NCI-H1092 (cell line): ENCODE data around the gene MT1F.
A peak's percentile ranks its signal among the peaks of the same experiment; 100 is the strongest.
"Not testable (repeated sequence)": the region's sequence is repeated elsewhere in the genome, so short reads cannot be mapped to it uniquely, and the experiment has no call there.

ENCODE experiments used
- DNase-seq: peaks from one replicate; lab custom pipeline; 2025; lab: John Stamatoyannopoulos, UW

Gene MT1F

DNA sequence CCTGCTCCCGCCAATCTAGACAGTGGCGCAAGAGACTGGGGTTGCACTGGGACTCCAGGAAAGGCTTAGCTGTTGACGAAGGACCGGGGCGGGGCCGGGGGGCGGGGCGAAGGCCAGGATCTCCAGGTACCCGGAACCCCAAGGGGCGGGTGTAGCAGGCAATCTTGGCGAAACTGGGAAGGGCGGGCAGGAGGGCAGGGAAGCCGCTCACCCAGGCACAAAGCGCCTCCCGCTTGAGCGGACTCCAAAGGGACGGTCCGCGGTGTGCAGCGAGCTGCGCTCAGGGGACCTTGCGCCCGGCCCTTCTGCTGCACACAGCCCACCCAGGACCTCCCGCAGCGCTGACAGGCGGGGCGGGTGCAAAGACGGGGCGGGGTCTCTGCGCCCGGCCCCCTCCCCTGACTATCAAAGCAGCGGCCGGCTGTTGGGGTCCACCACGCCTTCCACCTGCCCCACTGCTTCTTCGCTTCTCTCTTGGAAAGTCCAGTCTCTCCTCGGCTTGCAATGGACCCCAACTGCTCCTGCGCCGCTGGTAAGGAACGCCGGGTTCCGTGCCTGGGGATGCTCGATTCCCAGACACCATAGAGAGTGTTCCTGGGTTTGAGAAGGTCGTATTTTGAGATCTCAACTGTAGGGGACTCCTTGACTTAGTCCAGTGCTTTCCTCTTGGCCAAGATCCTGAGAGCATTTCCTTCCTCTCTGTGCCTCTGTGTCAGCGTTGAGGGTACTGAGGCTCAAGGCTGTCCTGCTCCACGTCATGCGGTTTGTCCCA, at the start of gene MT1F:
Gene MT1F (plus strand): TSS at position 405 of the 772 bp plus-strand sequence. CDS start 100 bp downstream, at position 505.
- no peak for DNase-seq

- peak; percentile 8 for DNase-seq
These were observed 49.5 kb upstream of the MT1F start, which contains the start of gene MT2A for GRCh38 chr16:56608043-56608875. Gene MT2A (plus strand): TSS chr16:56608584. CDS start chr16:56608656, 72 bp downstream.

- DNase-seq = no peak
These were observed 48.8 kb upstream of the MT1F start for GRCh38 chr16:56608876-56609462.

DNA sequence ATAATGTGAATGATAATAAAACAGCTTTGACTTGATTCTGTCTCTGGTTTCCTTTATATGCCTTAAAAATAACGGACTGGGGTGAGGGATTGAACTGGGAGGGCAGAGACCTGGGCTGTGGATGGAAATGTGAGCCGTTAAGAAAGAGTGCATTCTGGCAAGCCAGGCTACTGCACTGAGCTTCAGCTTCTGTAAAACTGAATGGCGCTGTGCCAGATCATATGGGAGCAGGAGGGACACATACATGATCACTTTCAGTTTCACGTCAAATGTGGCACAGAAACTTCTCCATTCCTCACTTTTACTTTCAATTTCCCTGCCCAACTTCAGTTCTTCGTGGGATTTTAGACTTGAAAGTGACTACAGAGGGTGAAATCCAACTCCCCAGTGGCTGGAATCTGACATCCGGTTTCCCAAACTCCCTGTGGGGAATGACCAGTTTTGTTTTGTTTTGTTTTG, 48.3 kb upstream of the MT1F start:
- peak; percentile 34 for DNase-seq

DNA sequence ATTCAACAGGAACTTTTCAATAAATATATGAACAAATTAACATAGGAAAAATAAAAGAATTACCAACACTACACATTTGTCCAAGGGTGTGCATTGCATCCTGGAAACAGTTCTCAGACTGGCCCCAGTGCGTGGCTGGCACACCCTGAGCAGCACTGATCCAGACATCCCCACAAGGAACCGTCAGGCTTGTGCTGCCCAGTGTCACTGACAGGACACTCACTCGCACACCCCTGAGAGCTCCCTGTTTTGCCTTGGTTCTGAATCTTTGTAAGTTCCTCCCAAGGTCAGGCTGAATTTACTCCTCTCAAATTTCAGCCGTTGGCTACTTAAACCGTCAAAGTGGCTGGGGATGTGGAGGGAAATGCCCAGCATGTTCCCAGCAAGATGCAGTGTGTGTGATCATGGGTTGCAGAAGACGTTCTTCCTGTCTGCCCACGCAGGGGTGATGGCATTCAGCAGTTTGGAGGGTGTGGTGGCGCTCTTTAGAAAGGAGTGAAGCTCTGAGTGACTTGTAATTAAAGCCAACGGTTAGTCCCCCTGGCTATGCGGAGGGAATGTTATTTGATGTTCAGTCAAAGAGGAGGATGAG, 47.6 kb upstream of the MT1F start:
- DNase-seq = no peak

DNA sequence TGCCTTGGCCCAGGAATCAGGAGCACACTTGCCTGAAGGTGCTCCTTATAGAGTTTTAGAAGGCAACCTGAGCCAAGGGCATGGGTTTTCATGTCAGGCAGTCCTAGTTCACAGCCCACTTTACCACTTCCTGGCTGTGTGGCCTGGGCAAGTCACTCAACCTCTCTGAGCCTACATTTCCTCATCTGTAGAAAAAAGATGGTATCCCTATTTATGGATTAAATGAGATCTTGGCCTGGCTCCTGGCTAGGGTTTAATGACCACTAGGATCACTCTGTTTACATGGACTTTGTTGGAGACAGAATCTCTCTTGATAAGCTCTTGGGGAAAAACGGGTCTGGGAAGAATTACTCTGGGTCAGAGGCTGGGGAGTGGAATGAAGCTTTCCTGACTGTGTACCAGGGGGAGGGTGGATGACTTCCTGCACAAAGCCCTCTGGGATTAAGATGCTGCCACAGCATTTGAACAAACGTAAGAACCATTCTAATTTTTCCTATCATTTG, 47.1 kb upstream of the MT1F start:
- DNase-seq = no peak

GRCh38 chr16:56611281-56611833, 46.4 kb upstream of the MT1F start:
- no peak for DNase-seq

GRCh38 chr16:56613706-56614105, 44.1 kb upstream of the MT1F start:
- no peak for DNase-seq

DNA sequence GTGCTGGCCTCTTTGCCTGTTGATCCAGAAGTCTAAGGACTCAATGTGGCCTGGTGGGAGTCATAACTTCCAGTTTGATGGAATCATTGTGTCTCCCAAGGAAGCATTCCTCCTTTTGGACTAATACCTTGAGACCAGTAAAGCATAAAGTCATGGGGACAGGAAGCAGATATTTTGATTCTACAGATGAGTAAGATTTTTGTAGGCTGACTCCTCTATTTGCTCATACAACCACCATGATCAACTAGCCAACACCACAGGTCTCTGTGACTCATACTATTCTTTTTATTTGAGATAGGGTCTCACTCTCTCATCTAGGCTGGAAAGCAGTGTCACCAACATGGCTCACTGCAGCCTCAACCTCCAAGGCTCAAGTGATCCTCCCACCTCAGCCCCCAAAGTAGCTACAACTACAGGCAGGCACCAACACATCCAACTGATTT, 43.2 kb upstream of the MT1F start:
- no peak for DNase-seq

- no peak for DNase-seq
These were observed 42.4 kb upstream of the MT1F start for GRCh38 chr16:56615353-56615752.

GRCh38 chr16:56616608-56617211, 41.0 kb upstream of the MT1F start:
- no peak for DNase-seq

- no peak for DNase-seq
These were observed 40.3 kb upstream of the MT1F start for GRCh38 chr16:56617212-56618085.

GRCh38 chr16:56618138-56618537, 39.6 kb upstream of the MT1F start:
- DNase-seq = no peak

GRCh38 chr16:56620339-56620897, 37.3 kb upstream of the MT1F start:
- no peak for DNase-seq

DNA sequence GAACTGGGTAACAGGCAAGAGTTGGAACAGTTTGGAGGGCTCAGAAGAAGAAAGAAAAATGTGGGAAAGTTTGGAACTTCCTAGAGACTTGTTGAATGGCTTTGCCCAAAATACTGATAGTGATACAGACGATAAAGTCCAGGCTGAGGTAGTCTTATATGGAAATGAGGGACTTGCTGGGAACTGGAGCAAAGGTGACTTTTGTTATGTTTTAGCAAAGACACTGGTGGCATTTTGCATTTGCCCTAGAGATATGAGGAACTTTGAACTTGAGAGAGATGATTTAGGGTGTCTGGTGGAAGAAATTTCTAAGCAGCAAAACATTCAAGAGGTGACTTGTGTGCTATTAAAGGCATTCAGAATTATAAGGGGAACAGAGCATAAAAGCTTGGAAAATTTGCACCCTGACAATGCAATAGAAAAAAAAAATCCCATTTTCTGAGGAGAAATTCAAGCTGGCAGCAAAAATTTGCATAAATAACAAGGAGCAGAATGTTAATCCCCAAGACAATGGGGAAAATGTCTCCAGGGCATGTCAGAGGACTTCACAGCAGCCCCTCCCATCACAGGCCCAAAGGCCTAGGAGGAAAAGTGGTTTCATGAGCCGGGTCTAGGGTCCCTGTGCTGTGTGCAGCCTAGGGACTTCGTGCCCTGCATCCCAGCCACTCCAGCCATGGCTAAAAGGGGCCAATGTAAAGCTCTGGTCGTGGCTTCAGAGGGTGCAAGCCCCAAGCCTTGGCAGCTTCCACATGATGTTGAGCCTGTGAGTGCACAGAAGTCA, 35.9 kb upstream of the MT1F start:
- DNase-seq = not testable (repeated sequence)

- DNase-seq = not testable (repeated sequence)
These were observed 34.6 kb upstream of the MT1F start for GRCh38 chr16:56623184-56623583.

DNA sequence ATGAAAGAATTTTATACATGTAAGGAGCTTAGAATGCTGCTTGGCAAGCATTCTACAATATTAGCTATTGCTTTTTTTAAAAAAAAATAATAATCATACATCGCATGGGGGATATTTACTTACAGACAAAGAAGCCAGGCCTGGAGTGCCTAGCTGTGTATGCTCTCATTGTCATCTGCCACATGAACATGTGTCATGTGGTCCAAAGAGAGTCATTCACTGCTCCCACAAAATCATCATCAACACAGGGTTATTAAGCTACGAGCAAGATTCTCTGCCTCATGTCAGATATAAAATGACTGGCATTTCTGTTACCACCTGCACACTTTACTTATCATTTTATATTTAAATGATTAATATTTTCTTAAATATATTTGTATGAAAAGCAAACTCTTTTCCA, 34.1 kb upstream of the MT1F start:
- DNase-seq = no peak

DNA sequence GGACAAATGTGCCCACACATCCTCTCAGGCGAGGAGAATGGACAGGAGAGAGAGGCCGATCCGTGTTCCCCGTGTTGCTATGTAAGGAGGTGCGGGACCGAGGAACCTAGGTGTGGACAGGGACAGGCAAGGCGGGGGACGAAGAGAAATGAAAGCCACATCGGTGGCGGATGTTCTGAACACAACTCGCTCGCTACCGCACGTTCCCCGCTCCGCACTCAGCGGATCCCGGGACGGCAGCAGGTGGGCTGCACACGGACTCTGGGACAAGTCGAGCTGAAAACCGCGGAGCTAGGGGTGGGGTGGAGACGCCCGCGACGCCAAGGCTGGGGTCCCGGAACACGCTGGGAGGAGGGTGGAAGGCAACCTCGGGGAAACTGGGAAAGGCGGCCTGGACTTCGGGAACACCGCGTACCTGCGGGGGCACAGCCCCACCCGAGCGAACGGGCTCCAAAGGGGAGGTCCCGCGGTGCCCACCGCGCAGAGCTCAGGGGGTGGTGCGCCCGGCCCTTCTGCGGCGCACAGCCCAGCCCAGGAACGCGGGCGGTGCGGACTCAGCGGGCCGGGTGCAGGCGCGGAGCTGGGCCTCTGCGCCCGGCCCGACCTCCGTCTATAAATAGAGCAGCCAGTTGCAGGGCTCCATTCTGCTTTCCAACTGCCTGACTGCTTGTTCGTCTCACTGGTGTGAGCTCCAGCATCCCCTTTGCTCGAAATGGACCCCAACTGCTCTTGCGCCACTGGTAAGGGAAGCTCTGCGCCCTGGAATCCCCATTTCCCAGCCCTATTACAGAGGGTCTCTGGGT, 32.4 kb upstream of the MT1F start, which contains the start of gene MT1E:
Gene MT1E (plus strand): TSS at position 642 of the 803 bp plus-strand sequence. CDS start 71 bp downstream, at position 713.
- no peak for DNase-seq
